GM23338 (cell line): ENCODE data around the gene IL4I1. TPM values are rescaled to one million over a fixed set of nuclear protein-coding genes. Genes with fewer than 3 reads are reported as not detected.

Experiments used
- ATAC-seq: fragments of 200-7000 bp; cut with Tn5 transposase; 3 replicates; pipeline ENCODE4 v1.9.1; 2020
- DNase-seq: peaks from one replicate; pipeline ENCODE4 v3.0.0-alpha.2; 2015; ENCODE audit warnings: low spot score
- H2AFZ ChIP-seq: fragments of 200-600 bp; sonication (generic); 2 replicates; pipeline ENCODE4 v1.8.0; 2016; ENCODE audit warnings: antibody characterized with exemption, mild to moderate bottlenecking, moderate library complexity
- H3F3A ChIP-seq: fragments of 200-600 bp; sonication (generic); replicated peaks from 2 replicates; pipeline ENCODE4 v1.8.0; 2017; ENCODE audit warnings: antibody characterized with exemption, mixed run types, low read depth
- H3K27ac ChIP-seq: fragments of 200-600 bp; sonication (generic); 2 replicates; pipeline ENCODE4 v1.6.1; 2016; ENCODE audit warnings: low read depth
- H3K27me3 ChIP-seq: fragments of 200-600 bp; sonication (generic); 2 replicates; pipeline ENCODE4 v1.8.0; 2016; ENCODE audit warnings: mild to moderate bottlenecking, mixed run types, moderate library complexity; ENCODE audit not compliant: insufficient read depth
- H3K36me3 ChIP-seq: fragments of 200-600 bp; sonication (generic); 2 replicates; pipeline ENCODE4 v1.8.0; 2016; ENCODE audit warnings: mild to moderate bottlenecking; ENCODE audit not compliant: insufficient read depth
- H3K4me1 ChIP-seq: fragments of 200-600 bp; sonication (generic); 2 replicates; pipeline ENCODE4 v1.8.0; 2016; ENCODE audit warnings: mild to moderate bottlenecking, moderate library complexity; ENCODE audit not compliant: insufficient read depth
- H3K4me2 ChIP-seq: fragments of 200-600 bp; sonication (generic); 2 replicates; pipeline ENCODE4 v1.7.1; 2017; ENCODE audit warnings: mixed run types
- H3K4me3 ChIP-seq: fragments of 200-600 bp; sonication (generic); 2 replicates; pipeline ENCODE4 v1.6.1; 2016; ENCODE audit warnings: mixed run types
- H3K79me2 ChIP-seq: fragments of 200-600 bp; sonication (generic); replicated peaks from 2 replicates; pipeline ENCODE4 v1.8.0; 2017; ENCODE audit warnings: mild to moderate bottlenecking; ENCODE audit not compliant: insufficient read depth
- H3K9me2 ChIP-seq: fragments of 200-600 bp; sonication (generic); 2 replicates; pipeline ENCODE4 v1.8.0; 2017; ENCODE audit not compliant: insufficient read depth
- H4K20me1 ChIP-seq: fragments of 200-600 bp; sonication (generic); replicated peaks from 2 replicates; pipeline ENCODE4 v1.8.0; 2017; ENCODE audit warnings: mild to moderate bottlenecking; ENCODE audit not compliant: insufficient read depth
- H3K27ac Mint-ChIP-seq: 2 replicates; pipeline ENCODE4 v1.8.0; 2020; ENCODE audit warnings: inconsistent platforms, mild to moderate bottlenecking, moderate library complexity, mixed read lengths
- H3K27me3 Mint-ChIP-seq: 3 replicates; pipeline ENCODE4 v1.8.0; 2022; ENCODE audit warnings: low read depth, mild to moderate bottlenecking, moderate library complexity, mixed read lengths, inconsistent platforms; ENCODE audit not compliant: insufficient read depth, poor library complexity
- H3K36me3 Mint-ChIP-seq: 3 replicates; pipeline ENCODE4 v1.8.0; 2021; ENCODE audit warnings: low read depth, mild to moderate bottlenecking, inconsistent platforms, moderate library complexity, mixed read lengths
- H3K4me1 Mint-ChIP-seq: 3 replicates; pipeline ENCODE4 v1.8.0; 2020; ENCODE audit warnings: mild to moderate bottlenecking, inconsistent platforms, mixed read lengths
- H3K4me3 Mint-ChIP-seq: 3 replicates; pipeline ENCODE4 v1.8.0; 2021; ENCODE audit warnings: moderate library complexity, mild to moderate bottlenecking, inconsistent platforms, mixed read lengths
- H3K9me3 Mint-ChIP-seq: 3 replicates; pipeline ENCODE4 v1.8.0; 2020; ENCODE audit warnings: moderate library complexity, mild to moderate bottlenecking, inconsistent platforms, mixed read lengths
- CTCF ChIP-seq, 2 experiments: fragments of 200-600 bp in 1 of 2; sonication (generic) in 1 of 2; conservative IDR thresholded peaks; 2 replicates each; pipeline versions ENCODE4 v1.5.1 to v1.6.1; 2016 to 2017; ENCODE audit warnings: antibody characterized with exemption in 2 of 2, low read depth in 2 of 2, mild to moderate bottlenecking in 2 of 2, moderate library complexity in 1 of 2
- EZH2 ChIP-seq: fragments of 200-600 bp; sonication (generic); IDR thresholded peaks from one replicate; pipeline ENCODE4 v1.8.0; 2017; ENCODE audit warnings: antibody characterized with exemption, mild to moderate bottlenecking, low read depth; ENCODE audit not compliant: unreplicated experiment
- EZH2phosphoT487 ChIP-seq: fragments of 200-600 bp; sonication (generic); IDR thresholded peaks from one replicate; pipeline ENCODE4 v1.8.1; 2018; ENCODE audit warnings: antibody characterized with exemption; ENCODE audit not compliant: unreplicated experiment
- JUNB ChIP-seq: IDR thresholded peaks from one replicate; pipeline ENCODE4 v1.6.1; 2016; ENCODE audit warnings: antibody characterized with exemption; ENCODE audit not compliant: unreplicated experiment
- REST ChIP-seq: IDR thresholded peaks from one replicate; pipeline ENCODE4 v1.6.1; 2018; ENCODE audit warnings: antibody characterized with exemption; ENCODE audit not compliant: unreplicated experiment
- ZNF114 ChIP-seq: fragments of 250-450 bp; sonication (Bioruptor Pico); IDR thresholded peaks from 2 replicates; pipeline ENCODE4 v1.5.0; 2020; ENCODE audit warnings: mild to moderate bottlenecking, moderate library complexity
- ZNF462 ChIP-seq: fragments of 250-450 bp; sonication (Bioruptor Pico); IDR thresholded peaks from 2 replicates; pipeline ENCODE4 v1.5.0; 2020; ENCODE audit warnings: mild to moderate bottlenecking, moderate library complexity
- polyA plus RNA-seq: library from polyadenylated mRNA; unstranded; fragments of >200 nt; fragmentation: Nextera tagmentation; extraction: Ambion mirVana; gene quantifications from 2 replicates; pipeline ENCODE4 v1.2.1, GENCODE V29; 2016
- total RNA-seq: library from RNA; depleted of rRNA; stranded (reverse); fragments of >200 nt; shearing (Covaris generic); gene quantifications from 2 replicates; pipeline ENCODE4 v1.2.3, GENCODE V29; 2014

The IL4I1 gene
- total and polyA plus RNA-seq, 2 experiments from 2014 or later = 0.60 to 0.69 TPM

- Histone ChIP-seq H4K20me1 (peaks cover 34% of the 10 kb centered on the region), H3K79me2 (peaks cover 55% of the 10 kb centered on the region), H2AFZ (peak within 1 kb of the TSS; percentile 97), H3K27ac (peak within 1 kb of the TSS; percentile 98), H3K4me1 (peaks cover 10% of the 10 kb centered on the region), H3K9me2 (no peaks in the 10 kb centered on the region), H3F3A (no peaks in the 10 kb centered on the region; the same call in none of the 2 replicates), H3K36me3 (peaks cover 17% of the 10 kb centered on the region), H3K4me2 (peak within 1 kb of the TSS; percentile 100), H3K27me3 (no peaks in the 10 kb centered on the region), H3K4me3 (peak within 1 kb of the TSS; percentile 99)
- H3K36me3 Mint-ChIP-seq = peaks cover 81% of the 10 kb centered on the region
- H3K27ac Mint-ChIP-seq = peak within 1 kb of the TSS; percentile 99
- H3K4me1 Mint-ChIP-seq = peaks cover 29% of the 10 kb centered on the region
- DNase-seq (peak; percentile 85), ATAC-seq (peak; percentile 40)
- peak within 1 kb of the TSS; percentile 93 for H3K4me3 Mint-ChIP-seq
- TF ChIP-seq ZNF114 (CRISPR knock-in tag) (no peak), EZH2phosphoT487 (no peak), CTCF (conservative IDR thresholded peaks at IDR 0.05; ENCODE audit: low read depth in 2 of 2) (no peak), ZNF462 (no peak), REST (no peak), JUNB (no peak), EZH2 (no peak)
- peaks cover 14% of the 10 kb centered on the region for H3K9me3 Mint-ChIP-seq
- H3K27me3 Mint-ChIP-seq = peaks cover 27% of the 10 kb centered on the region
Measured at GRCh38 chr19:49929121-49929610, 32.5 kb upstream of the IL4I1 start, which contains the start of the genes ATF5 and NUP62. TSS of gene ATF5 (plus strand) at chr19:49929205. CDS start at chr19:49930851, 1,646 bp downstream. TSS of gene NUP62 (minus strand) at chr19:49929504. CDS start at chr19:49909807, 19,697 bp downstream.
